ENCODE results near the gene ITGBL1.

DNA sequence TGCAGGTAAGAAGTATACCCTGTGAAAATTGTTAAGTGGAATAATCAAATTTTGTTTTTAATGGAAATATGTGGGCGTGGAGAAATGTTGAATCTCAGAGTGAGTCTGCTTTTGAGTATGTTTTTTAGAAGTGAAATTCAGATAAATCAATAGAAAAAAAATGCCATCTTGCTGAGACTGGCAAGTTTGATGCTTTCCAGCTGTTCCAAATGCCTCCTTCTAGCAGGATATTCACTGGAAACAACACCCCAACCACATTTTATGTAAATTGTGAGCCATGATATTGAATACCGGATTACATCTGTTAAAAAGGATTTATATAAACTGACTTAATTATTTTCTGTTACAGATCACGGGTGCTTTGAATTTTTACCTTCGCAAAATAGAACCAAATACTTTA lies 115.4 kb downstream of the ITGBL1 start:
- no peak for TF ChIP-seq POLR2A (IDR thresholded peaks at IDR 0.05)
- TF ChIP-seq, protein P1, sequence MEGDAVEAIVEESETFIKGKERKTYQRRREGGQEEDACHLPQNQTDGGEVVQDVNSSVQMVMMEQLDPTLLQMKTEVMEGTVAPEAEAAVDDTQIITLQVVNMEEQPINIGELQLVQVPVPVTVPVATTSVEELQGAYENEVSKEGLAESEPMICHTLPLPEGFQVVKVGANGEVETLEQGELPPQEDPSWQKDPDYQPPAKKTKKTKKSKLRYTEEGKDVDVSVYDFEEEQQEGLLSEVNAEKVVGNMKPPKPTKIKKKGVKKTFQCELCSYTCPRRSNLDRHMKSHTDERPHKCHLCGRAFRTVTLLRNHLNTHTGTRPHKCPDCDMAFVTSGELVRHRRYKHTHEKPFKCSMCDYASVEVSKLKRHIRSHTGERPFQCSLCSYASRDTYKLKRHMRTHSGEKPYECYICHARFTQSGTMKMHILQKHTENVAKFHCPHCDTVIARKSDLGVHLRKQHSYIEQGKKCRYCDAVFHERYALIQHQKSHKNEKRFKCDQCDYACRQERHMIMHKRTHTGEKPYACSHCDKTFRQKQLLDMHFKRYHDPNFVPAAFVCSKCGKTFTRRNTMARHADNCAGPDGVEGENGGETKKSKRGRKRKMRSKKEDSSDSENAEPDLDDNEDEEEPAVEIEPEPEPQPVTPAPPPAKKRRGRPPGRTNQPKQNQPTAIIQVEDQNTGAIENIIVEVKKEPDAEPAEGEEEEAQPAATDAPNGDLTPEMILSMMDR (IDR thresholded peaks at IDR 0.05): no peak
